G401.6 (cell line): ENCODE data around the gene LOXL1.
A peak's percentile ranks its signal among the peaks of the same experiment; 100 is the strongest.
"Not testable (repeated sequence)": the region's sequence is repeated elsewhere in the genome, so short reads cannot be mapped to it uniquely, and the experiment has no call there.

Experiments
- FAIRE-seq: peaks from 2 replicates; lab custom pipeline; 2012; peaks lifted over from hg19 to GRCh38; lab: Jason Lieb, UNC

Gene LOXL1

DNA sequence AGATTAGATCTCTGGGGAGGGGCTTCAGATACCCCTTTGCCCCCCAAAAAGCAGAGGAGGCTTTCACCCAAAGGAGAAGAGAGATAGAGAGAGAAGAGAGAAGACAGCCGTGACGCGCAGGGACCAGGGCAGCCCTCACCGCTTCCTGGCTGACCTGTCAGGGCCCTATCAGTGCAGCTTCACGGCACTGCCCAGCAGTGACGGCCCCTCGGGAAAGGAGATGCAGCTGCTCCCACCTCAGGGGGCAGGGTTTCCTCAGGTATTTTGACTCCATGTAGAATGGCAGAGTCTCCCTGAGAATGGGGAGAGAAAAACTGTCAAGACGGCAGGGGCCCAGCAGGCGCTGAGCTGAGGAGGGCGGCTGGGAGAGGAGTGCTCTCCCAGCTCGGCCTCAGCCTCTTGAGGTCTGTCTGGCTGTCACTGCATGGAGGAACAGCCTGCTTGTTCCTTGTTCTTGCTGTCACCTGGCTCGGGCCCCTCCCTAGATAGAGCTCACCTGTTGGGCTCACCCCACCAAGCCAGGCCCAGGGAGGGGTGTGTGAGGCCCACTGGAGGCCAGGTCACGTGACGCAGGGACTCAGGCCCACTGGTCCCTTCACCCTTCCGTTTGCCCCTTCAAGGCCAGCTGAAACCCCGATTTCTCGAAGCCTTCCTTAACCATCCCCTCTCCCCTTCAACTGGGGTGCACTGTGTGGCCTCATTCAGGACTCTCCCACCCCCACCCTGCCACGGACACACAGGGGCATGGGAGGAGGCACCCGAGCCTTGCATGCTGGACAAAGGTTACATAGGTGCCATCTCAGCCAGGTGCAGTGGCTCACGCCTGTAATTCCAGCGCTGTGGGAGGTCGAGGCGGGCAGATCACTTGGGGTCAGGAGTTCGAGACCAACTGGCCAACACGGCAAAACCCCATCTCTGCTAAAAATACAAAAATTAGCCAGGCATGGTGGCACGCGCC lies 28.2 kb downstream of the LOXL1 start:
- FAIRE-seq: no peak

DNA sequence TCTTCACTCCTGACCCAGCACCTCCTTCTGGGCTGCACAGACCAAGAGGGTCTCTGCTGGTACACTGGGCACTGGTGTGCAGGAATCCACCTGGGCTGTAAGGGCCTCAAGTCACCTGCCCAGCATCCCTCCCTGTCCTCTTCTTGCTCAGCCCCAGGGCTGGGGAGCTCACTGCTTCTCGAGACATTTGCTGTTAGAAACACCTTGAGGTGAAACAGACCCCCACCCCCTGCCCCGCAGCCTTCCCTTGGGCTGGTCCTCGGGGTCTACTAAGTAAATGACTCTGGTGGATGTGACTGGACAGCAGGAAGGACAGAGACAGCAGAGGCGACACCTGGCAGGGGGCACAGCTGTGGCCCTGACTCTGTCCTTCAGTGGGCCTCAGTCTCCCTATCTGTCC lies 29.1 kb downstream of the LOXL1 start:
- FAIRE-seq: no peak

DNA sequence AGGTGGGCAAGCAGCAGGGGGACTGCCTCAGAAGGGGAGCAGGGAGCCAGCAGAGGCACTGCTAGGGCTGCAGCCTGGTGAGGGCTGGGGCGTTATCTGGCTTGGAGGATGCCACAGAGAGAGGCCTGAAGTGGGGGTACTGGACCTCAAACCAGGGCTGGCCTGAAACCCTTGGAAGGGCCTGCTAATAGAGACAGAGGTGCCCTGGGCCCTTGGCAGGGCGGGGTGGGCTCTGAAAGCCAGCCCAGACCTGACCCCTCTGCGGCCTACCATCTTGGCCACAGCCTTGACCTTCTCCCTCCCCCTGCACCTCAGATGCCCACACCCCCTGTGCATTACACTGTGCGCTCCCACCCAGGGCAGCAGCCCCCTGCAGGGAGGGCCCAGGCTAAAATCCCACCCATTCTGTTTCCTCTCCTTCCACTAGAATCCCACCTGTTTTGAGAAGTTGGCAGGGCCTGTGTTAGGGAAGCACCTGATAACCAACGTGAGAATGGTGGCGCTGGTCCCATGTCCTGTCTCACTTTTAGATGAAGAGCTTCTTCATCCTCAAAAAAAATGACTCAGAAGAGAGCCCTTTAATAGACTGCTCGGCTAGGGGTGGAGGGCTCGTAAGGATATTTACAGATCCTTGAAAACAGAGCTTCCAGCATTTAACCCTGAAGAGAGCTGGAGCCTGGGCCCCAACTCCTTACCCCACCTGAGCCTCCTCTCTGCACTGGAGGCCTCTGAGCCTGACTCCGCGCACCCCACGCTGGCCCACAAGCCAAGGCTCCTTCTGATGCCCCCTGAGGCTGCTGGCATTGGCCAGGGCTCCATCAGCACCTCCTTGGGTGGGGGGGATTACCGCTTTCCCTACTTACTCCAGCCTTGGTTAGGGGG lies 29.8 kb downstream of the LOXL1 start:
- no peak for FAIRE-seq

DNA sequence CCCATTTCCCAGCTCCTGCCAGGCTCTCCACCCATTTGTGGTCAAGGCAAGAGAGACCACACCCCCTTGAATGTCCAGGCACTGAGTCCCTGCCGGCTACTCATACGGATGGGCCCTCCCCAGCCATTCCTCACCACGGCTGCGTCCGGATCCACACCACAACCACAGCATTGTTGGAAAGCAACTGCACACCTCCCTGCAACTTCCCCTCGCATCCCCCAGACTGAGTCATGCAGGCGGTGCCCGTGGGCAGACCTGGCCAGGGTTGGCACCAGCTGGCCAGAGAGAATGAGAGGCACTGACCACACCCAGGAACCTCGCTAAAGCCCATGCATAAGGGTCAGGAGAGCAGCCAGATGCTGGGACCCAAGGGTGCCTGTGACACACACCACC lies 30.5 kb downstream of the LOXL1 start:
- FAIRE-seq: no peak

DNA sequence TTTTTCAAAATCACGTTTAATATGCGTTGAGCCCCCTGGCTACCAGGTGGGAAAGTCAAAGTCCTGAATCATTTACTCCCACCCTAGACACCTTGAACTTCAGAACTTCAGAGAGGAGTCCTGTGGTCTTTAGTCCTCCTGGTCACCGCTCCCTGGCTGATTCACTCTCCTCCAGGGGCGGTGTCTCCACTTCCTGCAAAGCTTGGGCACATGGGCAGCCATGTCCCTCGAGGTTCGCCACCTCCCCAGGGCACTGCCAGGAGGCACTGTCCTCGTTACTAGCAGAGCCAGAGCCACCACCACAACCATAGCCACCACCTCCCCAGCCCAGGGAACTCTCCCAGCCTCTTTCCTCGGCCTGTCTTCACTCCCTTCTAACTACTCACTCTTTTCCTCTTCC lies 31.0 kb downstream of the LOXL1 start:
- FAIRE-seq: no peak

DNA sequence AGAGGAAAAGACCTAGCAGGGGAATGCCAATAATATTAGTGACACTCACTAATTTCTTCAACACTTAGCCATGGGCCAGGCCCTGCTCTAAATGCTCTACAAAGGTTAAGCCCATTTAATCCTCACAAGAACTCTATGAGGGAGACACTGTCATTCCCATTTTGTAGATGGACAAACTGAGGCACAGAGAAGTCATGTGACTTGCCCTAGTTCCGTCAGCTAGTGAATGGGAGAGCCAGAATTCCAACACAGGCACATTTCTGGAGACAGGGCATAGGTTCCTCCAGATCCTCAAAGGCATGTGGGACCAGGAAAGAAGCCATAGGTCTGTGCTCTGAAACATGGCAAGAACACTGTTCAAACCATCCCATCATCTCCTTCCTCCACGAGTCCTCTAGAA lies 31.5 kb downstream of the LOXL1 start:
- no peak for FAIRE-seq

DNA sequence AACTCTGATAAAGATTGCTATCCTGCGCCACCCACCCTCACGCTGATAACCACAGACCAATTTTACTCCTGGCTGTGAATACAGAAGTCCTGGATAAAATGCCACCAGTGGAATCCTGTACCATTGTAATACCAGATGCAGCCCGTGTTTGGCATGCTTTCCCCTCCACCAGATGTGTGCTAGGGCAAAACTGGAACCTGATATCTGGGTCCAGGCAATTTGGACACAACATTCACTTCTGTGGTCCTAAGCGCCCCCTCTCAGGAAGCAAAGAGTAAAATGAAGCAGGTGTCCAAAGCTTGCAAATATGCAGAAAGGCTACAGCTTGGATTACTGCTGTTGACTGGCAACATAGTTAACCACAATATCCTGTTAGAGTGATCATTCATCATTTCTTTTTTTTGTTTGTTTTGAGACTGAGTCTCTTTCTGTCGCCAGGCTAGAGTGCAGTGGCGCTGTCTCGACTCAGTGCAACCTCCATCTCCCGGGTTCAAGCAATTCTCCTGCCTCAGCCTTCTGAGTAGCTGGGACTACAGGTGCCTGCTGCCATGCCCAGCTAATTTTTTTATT lies 32.8 kb downstream of the LOXL1 start:
- no peak for FAIRE-seq

DNA sequence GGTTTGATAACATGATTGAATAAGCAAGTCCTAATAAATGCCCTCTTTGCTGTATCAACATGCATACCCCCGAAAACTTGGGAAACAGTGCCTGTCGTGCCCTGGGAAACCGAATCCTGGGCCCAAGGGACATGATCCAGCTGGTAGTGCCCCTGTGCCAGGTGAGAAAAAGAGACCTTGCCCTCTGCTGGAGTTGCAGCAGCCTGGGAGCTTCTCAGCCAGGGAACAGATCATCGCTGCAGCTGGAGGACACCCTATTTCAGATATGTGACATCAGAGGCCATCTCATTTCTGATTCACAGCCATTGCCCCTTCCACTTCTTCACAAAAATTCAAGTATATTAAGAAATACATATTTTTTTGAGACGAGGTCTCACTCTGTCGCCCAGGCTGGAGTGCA lies 33.5 kb downstream of the LOXL1 start:
- no peak for FAIRE-seq

DNA sequence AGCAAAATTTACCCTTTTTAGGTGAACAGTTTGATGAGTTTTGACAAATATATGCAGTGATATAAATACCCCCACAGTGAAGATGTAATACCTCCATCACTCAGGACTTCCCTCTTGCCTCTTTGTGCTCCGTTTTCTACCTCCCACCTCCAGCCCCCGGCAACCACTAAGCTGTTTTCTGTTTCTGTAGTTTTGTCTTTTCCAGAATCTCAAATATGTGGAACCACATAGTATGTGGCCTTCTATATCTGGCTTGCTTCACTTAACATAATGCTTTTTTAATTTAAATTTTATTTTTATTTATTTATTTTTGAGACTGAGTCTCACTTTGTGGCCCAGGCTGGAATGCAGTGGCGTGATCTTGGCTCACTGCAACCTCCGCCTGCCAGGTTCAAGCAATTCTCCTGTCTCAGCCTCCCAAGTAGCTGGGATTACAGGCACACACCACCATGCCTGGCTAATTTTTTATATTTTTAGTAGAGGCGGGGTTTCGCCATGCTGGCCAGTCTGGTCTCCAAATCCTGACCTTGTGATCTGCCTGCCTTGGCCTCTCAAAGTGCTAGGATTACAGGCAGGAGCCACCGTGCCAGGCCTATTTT lies 34.3 kb downstream of the LOXL1 start:
- not testable (repeated sequence) for FAIRE-seq

DNA sequence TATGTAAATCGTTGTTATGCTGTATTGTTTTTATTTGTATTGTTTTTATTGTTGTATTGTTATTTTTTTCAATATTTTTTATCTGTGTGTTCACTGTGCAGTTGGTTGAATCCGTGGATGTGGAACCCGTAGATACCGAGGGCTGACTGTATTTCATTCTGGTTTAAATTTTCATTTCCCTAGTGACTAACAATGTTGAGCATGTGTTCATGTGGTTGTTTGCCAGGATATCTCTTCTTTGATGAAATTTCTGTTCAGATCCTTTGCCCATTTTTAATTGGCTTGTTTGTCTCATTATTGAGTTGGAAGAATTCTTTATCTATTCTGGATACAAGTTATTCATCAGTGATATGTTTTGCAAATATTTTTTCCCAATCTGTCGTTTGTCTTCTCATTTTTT lies 36.2 kb downstream of the LOXL1 start:
- FAIRE-seq: no peak

DNA sequence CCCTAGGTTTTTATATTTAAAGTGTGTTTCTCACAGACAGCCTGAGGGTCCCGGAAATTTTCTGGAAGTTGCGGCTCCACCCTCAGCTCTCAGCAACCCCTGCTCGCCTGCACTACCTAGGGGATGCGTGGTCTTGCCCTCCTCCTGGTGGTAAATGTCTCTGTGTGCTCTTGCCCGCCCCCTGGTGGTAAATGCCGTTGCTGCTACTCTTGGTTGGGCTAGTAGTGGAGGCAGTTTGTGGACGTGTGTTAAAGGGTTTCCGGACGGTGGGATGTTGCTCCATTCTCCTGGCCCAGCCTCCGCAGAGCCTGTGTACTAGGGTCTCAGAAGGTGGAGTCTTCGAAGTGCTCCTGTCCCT lies 38.5 kb downstream of the LOXL1 start:
- FAIRE-seq: no peak

DNA sequence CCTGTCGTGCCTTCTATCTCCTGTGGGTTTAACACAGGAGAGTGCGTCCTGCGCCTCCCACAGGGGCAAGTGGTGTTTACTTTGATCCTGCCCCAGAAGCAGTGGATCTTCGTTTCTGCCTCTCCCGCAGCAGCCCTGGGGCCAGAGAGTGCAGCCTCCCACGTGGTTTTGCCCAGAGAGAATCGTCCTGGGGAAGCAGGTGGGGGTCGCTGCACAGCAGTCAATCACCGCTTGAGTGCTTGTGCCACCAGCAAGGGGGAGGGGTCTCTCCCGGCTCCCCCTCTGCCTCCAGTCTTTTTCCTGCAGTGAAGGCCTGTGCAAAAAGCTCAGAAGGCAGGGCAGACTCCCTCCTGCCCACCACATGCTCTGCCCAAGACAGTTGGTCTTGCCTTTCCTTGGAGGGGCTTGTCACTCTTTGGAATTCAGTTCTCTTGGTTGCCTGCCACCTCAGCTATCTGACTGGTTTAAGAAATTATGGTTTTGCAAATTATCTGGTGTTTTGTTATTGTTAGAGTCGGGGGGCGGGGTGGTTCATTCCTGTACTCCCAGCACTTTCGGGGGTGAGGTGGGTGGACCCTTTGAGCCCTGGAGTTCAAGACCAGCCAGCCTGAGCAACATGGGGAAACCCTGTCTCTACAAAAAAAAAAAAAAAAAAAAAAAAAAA lies 39.0 kb downstream of the LOXL1 start:
- FAIRE-seq: no peak

DNA sequence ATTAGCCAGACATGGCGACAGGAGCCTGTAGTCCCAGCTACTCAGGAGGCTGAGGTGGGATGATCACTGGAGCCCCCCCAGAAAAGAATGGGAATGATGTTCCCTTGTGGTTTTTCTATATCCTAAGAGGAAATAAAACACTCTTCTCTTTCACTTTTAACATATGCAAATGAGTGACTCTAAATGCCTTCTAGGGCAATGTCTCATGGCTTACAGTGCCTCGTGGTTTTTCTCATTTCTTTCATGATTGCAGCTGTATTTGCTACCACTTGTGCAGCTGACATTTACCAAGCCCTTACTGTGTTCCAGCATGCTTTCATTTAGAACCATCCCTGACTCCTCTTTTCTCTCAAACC lies 39.5 kb downstream of the LOXL1 start:
- no peak for FAIRE-seq

DNA sequence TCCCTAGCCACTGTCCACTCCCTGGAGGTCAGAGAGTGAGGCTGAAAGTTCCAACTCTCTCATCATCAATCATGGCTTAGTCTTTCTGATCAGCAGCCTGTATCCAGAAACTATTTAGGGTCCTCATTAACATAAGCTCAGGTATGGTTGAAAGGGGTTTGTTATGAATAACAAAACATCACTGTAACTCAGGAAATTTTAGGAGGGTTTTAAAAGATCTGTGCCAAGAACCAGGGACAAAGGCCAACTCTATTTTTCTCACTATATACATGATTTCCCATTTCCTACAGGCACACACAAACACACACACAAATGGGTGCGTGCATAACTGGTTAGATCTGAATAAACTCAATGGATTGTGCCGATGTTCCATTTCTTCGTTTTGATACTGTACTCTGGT lies 42.2 kb downstream of the LOXL1 start:
- no peak for FAIRE-seq

DNA sequence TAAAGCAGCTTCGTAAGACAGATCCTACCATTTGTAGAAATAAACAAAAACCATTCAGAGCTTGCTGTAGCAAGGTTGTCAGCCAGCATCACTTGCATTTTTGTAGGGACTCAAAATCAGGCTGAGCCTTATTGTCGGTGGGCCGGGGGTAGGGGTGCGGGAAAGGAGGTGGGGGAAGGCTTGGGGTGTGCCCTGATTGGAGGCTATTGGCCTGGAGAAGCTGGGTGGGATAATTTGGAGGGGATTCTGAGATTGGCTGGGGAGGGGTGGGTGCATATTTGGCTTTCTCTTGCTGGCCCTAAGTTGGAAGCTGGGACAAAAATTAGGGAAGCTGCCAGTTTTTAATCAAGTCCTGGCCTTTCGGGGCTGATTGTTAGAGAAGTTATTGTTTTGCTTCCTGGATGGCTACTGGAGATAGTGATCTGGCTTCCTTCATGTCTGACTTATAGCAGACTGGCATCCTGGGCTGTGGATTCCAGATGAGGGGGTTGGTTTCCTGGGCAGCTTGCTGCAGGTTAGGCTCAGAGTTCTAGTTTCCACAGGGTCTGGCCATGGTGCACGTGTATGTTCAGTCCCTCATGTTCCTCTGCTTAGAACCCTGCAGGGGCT lies 43.0 kb downstream of the LOXL1 start:
- no peak for FAIRE-seq

DNA sequence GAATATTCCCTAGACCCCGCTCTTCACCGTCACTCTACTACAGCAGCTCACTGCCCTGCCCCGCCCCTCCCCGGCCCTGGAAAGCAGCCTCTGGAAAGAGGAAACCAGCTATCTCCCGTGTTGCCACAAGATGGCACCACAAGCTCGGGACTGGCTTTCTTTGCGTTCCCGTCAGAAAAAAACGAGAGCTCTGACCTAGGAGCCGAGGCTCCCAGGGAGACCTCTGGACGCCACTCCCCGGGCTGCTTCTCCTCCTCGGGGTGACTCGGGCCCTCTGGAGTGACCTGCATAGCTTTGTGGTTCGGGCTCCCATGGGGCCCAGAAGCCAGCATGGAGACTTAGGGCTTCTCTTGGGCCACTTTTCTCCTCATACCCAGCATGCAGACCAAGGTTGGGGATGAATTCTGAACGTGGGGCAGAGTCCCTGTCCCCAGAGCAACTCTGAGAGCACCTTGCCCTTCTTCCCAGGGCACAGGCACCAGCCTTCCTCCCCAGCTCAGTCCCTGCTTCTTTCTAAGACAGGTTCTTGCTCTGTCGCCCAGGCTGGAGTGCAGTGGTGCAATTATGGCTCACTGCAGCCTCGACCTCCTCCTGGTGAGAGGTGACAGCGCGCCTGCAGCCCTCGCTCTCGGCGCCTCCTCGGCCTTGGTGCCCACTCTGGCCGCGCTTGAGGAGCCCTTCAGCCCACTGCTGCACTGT lies 46.9 kb downstream of the LOXL1 start:
- peak; percentile 92 for FAIRE-seq

DNA sequence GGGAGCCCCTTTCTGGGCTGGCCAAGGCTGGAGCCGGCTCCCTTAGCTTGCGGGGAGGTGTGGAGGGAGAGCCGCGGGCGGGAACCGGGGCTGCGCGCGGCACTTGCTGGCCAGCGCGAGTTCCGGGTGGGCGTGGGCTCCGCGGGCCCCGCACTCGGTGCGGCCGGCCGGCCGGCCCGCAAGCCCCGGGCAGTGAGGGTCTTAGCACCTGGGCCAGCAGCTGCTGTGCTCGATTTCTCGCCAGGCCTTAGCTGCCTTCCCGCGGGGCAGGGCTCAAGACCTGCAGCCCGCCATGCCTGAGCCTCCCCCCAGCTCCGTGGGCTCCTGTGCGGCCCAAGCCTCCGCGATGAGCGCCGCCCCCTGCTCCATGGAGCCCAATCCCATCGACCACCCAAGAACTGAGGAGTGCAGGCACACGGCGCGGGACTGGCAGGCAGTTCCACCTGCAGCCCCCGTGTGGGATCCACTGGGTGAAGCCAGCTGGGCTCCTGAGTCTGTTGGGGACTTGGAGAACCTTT lies 47.5 kb downstream of the LOXL1 start:
- not testable (repeated sequence) for FAIRE-seq

DNA sequence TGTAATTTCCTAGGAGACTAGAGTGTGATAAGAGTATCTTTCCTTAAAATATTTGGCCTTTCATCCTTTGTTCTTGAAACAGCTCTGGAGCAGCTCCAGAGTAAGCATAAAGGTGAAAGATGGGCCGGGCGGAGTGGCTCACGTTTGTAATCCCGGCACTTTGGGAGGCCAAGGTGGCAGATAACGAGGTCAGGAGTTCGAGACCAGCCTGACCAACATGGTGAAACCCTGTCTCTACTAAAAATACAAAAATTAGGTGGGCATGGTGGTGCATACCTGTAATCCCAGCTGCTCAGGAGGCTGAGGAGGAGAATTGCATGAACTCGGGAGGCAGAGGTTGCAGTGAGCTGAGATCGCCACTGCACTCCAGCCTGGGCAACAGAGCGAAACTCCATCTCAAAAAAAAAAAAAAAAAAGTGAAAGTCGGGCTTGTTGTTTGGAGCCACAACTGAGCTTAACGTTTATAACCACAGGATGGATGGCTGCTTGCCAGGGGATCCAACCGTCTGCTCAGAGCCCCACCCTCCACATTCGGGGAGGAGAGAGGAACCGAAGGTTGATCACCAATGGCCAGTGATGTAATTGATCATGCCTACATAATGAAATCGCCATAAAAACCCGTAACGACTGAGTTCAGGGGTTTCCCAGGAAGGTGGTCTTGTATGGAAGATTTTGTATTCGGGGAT lies 49.3 kb downstream of the LOXL1 start:
- not testable (repeated sequence) for FAIRE-seq

DNA sequence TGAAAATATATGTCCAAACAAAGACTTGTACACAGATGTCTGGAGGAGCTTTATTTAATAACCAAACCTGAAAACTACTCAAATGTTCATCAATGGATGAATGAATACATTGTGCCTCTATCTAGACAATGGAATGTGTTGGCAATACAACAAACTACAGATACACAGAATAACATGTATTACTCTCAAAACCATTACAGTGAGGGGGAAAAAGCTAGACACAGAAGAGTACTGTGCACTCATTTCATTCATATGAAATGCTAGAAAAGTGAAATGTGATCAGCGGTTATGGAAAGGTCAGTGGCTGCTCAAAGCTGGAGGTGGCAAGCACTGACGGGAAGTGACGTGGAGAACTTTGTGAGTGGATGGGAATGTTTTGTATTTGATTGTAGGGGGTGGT lies 52.6 kb downstream of the LOXL1 start:
- no peak for FAIRE-seq

DNA sequence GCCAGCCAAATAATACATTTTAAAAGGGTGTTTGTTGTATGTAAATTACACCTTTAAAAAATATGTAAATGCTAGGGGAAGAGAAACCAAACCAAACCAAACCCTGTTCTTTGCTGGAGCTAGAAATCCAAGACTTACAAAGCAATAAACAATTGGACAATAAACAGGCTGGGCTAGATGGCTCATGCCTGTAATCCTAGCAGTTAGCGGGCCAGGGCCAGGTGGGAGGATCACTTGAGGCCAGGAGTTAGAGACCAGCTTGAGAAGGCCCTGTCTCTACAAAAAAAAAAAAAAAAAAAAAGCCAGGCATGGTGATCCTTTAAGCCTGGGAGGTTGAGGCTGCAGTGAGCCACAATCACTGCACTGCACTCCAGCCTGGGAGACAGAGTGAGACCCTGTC lies 53.4 kb downstream of the LOXL1 start:
- no peak for FAIRE-seq
